LNCAP (cell line): ENCODE data around the gene COL2A1.

ENCODE experiments used
- CTCF ChIP-seq: fragments of 450-650 bp; IDR thresholded peaks from 2 replicates; pipeline ENCODE4 v1.5.1; 2017; ENCODE audit warnings: mild to moderate bottlenecking

COL2A1 gene

GRCh38 chr12:47975036-47975620, 29.1 kb downstream of the COL2A1 start:
- no peak for TF ChIP-seq CTCF

- no peak for TF ChIP-seq CTCF
Observed at GRCh38 chr12:47973870-47974269, 30.4 kb downstream of the COL2A1 start.

GRCh38 chr12:47972895-47973294, 31.4 kb downstream of the COL2A1 start:
- TF ChIP-seq CTCF, result no peak

- no peak for TF ChIP-seq CTCF
Observed at GRCh38 chr12:47970843-47971242, 33.4 kb downstream of the COL2A1 start.

GRCh38 chr12:47969845-47970244, 34.4 kb downstream of the COL2A1 start:
- no peak for TF ChIP-seq CTCF

- TF ChIP-seq CTCF, result no peak
Observed at GRCh38 chr12:47967461-47968321, 36.6 kb downstream of the COL2A1 start.

GRCh38 chr12:47965581-47965980, 38.7 kb downstream of the COL2A1 start:
- TF ChIP-seq CTCF, result no peak
